ENCODE measurements around the gene BEND6.

GRCh38 chr6:56927538-56928453 lies 27.1 kb upstream of the BEND6 start:
- TF ChIP-seq REST (IDR thresholded peaks at IDR 0.05; ENCODE audit: insufficient read depth in 1 of 2, low read depth in 2 of 2, low read length in 1 of 2) (no peak), POLR2AphosphoS5 (IDR thresholded peaks at IDR 0.05; ENCODE audit: low read depth, low read length) (no peak), TCF7L2 (IDR thresholded peaks at IDR 0.05; ENCODE audit: low read depth, low read length) (no peak), CTCF (IDR thresholded peaks at IDR 0.05) (peak; percentile 8; the same call in 1 of the 2 replicates)
